Umbilical cord (tissue), 2 donors: ENCODE measurements around the gene ZBTB37. TPM values are rescaled to one million over a fixed set of nuclear protein-coding genes. Genes with fewer than 3 reads are reported as not detected.
A peak's percentile ranks its signal among the peaks of the same experiment; 100 is the strongest.
"Not testable (repeated sequence)": the region's sequence is repeated elsewhere in the genome, so short reads cannot be mapped to it uniquely, and the experiment has no call there.

Experiments
- DNase-seq: peaks from one replicate; pipeline ENCODE4 v3.0.0-alpha.2; 2015; ENCODE audit warnings: low spot score
- total RNA-seq: library from RNA; depleted of rRNA; stranded (reverse); fragments of >200 nt; gene quantifications from one replicate; pipeline ENCODE4 v1.2.3, GENCODE V29; 2014; ENCODE audit warnings: low replicate concordance; ENCODE audit not compliant: insufficient read depth

ZBTB37 gene
- 14.9 TPM for total RNA-seq

DNA sequence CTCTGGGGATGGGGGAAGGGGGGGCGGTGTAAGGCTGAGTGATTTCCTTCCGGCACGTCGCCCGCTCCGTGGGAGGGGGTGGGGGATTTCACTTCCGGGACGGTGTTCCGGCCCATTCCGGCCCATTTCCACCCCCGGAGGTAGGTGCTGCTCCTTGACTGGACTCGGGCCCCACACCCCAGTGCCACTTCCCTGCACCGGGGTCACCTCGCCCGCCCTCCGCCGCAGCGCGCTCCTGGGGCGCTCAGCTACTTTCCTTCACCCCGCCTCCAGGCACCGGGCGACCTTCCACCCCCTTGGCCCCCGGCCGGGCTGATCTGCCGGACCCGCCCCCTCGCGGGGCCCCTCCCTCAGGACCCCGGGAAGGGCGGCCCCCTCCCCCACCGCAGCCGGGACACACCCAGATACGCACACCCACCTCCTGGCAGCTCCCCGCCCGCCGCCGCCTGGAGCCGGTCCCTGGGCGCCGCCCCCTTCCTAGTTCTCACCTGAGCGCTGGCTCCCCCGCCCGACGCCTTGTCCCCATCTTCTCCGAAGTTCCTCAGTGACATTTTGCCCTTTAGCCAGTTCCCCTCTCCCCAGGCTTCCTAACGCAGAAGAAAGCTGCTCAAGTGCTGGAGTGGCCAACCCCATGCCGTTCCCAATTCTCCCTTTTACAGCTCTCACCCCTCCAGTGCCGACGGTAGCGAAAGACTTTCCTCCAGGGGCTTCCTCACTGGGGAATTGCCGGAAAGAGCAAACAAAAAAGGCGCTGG is at the start of gene ZBTB37:
TSS of gene ZBTB37 (plus strand) at position 115 of the 755 bp plus-strand sequence. CDS start 1,846 bp downstream, outside the sequence.
- peak; percentile 88 for DNase-seq

DNA sequence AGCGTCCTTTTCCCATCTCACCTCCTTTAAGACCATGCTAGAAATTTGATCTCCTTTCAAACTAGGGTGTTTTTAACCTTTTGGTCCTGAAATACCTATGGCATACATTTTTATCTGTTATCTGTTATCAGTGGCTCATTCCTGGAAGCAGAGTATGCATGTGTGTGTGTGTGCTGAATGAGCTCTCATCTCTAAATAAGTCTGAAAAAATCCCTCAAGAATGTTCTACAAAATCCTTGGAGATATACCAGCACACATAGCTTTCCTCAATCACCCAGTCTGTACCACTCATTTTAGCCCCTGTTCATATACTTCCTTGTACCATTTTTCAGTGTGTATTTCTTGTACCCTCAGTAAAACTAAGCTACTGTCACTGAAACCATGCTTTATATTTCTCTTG is 49.7 kb upstream of the ZBTB37 start:
- DNase-seq, result no peak

DNA sequence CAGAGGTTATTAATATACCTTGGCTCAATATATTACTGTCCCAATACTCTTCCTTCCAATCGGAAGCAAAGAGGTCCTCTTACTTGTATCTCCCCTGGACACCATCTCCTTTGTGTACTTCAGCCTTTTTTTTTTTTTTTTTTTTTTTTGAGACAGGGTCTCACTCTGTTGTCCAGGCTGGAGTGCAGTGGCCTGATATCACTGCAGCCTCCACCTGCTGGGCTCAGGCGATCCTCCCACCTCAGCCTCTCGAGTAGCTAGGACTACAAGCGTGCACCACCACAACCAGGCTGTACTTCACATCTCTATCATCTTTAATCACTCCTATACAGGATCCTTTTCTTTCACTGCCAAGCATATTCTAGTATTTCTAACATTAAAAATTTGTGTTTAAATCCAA is 46.5 kb upstream of the ZBTB37 start:
- no peak for DNase-seq

DNA sequence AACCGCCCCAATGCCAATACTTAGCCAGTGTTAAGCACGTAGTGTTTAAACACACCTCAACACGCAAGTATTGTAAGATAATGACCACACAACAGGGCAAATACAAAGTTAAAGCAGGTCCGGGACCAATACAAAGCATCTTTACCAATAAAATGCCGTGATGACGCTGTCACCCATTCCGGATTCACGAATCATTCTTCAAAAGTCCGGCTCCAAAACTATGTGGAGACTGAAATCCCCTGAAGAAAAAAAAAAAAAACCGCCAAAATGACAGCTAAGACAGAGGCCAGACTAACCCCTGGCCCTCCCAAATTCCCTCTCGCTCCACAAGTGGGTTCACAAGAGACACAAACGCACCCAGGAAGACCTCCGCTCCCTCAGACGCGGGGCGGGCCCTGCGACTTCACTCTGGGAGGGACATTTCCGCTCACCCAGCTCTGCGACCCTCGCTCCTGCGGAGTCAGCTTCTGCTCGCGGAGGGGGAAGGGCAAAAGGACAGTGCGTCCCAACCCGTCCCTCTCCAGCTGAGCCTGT is 44.3 kb upstream of the ZBTB37 start:
- DNase-seq, result no peak

GRCh38 chr1:173824315-173825081 is 43.7 kb upstream of the ZBTB37 start, which contains the start of the genes CENPL and DARS2:
TSS of gene CENPL (minus strand) at chr1:173824883. CDS start at chr1:173811299, 13,584 bp downstream.
TSS of gene DARS2 (plus strand) at chr1:173824673. CDS start at chr1:173825230, 557 bp downstream.
- peak; percentile 99 for DNase-seq

GRCh38 chr1:173827611-173828010 is 40.6 kb upstream of the ZBTB37 start:
- no peak for DNase-seq

DNA sequence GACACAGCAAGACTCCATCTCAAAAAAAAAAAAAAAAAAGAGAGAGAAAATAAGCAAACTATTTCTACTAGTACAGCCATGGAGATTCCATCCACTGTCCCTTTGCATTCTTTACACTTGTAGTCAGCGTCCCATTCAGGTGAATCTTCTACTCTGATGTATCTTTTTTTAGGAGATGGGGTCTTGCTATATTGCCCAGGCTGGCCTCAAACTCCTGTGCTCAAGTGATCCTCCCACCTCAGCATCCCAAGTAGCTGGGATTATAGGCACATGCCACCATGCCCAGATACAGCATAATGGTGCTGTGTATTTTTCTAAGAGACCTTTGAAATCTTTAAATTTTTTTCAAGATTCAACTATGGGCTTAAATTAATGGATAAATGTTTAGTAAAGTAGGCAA is 35.4 kb upstream of the ZBTB37 start:
- DNase-seq, result no peak

DNA sequence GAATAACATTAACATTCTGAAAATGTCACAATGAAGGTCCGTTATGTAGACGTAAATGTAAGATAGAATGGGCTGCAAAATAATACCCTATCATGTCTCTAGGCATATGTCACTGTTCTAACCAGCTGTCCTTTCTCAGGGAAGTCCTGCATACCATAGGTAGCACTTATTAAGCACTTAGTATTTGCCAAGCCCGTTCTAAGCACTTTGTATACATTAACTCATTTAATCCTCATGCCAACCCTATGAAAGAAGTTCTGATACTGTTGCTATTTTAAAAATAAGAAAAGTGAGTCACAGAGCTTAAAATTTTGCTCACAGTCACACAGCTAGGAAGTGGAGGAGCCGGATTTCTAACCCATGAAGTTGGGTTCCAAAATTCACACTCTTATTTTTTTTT is 16.1 kb upstream of the ZBTB37 start:
- no peak for DNase-seq

GRCh38 chr1:173853074-173853473 is 15.1 kb upstream of the ZBTB37 start:
- DNase-seq, result peak; percentile 13

- DNase-seq, result no peak
Measured at GRCh38 chr1:173856014-173856413, 12.2 kb upstream of the ZBTB37 start.

GRCh38 chr1:173856903-173857302 is 11.3 kb upstream of the ZBTB37 start:
- DNase-seq, result no peak

DNA sequence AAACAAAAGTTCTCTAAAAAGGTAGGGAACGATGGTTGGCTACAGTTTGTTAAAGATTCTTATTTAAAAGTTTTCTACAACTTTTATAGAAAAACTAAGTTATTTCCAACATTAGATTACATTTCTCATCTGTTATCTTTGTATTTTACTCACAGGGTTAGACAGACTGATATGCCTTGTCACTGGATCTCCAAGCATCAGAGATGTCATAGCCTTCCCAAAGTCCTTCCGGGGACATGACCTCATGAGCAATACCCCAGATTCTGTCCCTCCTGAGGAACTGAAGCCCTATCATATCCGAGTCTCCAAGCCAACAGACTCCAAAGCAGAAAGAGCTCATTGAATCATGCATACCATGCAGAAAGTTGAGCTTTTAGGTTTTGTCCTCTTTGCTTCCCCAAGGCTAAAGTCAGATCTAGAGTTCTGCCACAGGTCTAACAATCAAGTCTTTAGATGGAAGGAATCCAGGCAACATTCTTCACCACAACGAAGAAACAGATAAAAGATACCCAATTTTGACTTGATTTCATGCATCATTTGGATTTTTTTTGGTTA is 10.7 kb upstream of the ZBTB37 start:
- DNase-seq, result no peak

GRCh38 chr1:173859547-173859946 is 8.6 kb upstream of the ZBTB37 start:
- not testable (repeated sequence) for DNase-seq

DNA sequence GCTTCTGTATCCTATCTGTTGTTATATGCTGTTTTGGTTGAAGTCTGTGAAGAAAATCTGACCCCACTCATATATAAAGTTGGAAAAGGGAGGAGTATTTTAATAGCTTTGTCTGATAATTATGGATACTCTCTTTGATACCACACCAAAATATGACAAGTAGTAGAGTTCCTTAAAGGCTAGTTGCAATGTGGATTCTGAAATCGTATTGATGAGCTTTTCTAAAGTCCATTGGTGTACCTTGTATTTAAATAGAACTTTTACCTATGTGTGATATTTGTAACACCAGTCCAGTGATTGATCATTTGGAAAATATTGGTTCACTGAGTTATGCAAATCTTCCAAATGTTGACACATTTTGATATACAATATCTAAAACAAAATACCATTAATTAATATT is 8.1 kb upstream of the ZBTB37 start:
- no peak for DNase-seq

- no peak for DNase-seq
Measured at GRCh38 chr1:173861731-173862145, 6.4 kb upstream of the ZBTB37 start.

- not testable (repeated sequence) for DNase-seq
Measured at GRCh38 chr1:173862146-173862768, 5.9 kb upstream of the ZBTB37 start.

GRCh38 chr1:173862769-173863223 is 5.4 kb upstream of the ZBTB37 start:
- DNase-seq, result no peak

DNA sequence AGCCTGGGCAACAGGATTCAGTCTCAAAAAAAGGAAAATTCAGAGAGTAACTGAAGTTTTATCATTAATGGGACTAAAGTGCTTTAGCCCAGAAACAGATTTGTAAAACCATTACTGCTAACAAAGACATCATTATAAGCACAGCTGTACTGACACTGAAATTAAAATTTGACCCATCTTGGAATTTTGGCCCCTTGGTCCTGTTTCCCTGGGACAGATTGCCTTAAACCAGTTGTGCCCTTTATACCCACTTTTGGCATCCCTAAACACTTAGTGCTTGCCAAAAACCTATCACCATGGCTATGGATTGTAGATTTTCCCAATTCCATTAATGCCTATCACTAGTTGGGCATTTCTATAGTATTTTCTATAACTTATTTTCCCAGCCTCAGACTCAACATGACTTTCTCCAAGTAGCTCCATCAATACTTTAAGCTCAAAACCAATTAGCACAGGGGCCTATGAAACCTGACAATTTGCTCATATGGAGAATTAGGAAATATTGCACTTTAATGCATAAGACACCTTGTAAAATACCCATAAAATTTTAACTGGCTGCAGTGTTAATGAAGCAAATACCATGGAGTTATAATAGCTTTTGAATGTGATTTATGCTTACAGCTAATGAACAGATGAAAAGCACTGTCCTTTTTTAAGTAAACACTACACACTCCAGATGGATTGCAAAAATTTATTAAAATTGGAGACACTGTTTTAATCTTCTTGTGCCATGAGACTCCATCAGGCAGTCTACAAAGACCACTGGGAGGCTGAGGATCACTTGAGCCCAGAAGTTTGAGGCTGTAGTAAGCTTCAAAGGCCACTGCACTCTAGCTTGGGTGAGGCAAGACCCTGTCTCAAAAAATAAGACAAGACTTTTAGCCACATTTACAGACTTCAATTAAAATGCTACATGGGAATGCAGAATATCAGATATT is 4.7 kb upstream of the ZBTB37 start:
- no peak for DNase-seq

DNA sequence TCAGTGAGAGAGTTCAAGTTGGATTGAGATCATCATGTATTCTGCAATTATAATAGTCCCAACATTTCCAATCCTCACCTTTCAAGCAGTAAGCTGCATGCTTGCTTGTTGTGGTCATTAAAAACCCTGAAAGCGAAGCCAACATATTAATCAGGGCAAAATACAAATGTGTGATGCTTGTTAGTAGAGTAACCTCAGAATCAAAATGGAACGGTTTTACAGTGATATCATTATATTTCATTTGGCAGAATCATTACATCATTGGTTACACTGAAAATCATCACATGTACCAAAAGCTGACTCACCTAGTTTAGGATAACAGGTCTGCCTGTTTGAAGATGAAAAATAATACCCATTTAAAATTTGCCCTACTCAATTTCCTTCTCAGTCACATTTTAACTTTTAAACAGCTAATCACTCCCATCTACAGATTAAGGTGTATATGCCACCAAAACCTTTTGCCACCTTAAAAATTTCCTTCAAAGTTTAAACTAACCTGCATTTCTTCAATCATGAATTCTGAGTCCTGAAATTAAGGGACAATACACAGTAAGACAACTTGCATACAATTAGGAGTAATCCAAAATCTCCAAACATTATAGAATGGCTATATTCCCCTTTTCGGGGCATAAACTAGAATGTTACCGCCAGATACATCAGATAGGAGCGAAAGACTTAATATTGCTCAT is 3.9 kb upstream of the ZBTB37 start:
- no peak for DNase-seq
